Immature natural killer cell (primary cell): ENCODE results near the gene FGFBP3. TPM values are rescaled to one million over a fixed set of nuclear protein-coding genes. Genes with fewer than 3 reads are reported as not detected.
"Not testable (repeated sequence)": the region's sequence is repeated elsewhere in the genome, so short reads cannot be mapped to it uniquely, and the experiment has no call there.

Experiments used
- DNase-seq, 3 donors: peaks; one replicate each; pipeline ENCODE4 v3.0.0; 2022; ENCODE audit warnings: mixed read lengths in 1 of 3
- H3K27ac Mint-ChIP-seq, 6 donors: one replicate each; pipeline ENCODE4 v1.8.0; 2020; ENCODE audit warnings: mixed read lengths in 6 of 6, mild to moderate bottlenecking in 5 of 6, inconsistent platforms in 4 of 6, moderate library complexity in 3 of 6
- H3K27me3 Mint-ChIP-seq, 3 donors: one replicate each; pipeline ENCODE4 v1.8.0; 2020 to 2021; ENCODE audit warnings: low read depth in 3 of 3, mild to moderate bottlenecking in 3 of 3, mixed read lengths in 3 of 3, moderate library complexity in 3 of 3, inconsistent platforms in 1 of 3
- H3K36me3 Mint-ChIP-seq, 3 donors: one replicate each; pipeline ENCODE4 v1.8.0; 2020; ENCODE audit warnings: mixed read lengths in 3 of 3, inconsistent platforms in 2 of 3, mild to moderate bottlenecking in 2 of 3
- H3K4me1 Mint-ChIP-seq, 2 donors: one replicate each; pipeline ENCODE4 v1.8.0; 2020; ENCODE audit warnings: inconsistent platforms in 2 of 2, mild to moderate bottlenecking in 2 of 2, mixed read lengths in 2 of 2, moderate library complexity in 1 of 2
- H3K4me3 Mint-ChIP-seq, 5 donors: one replicate each; pipeline ENCODE4 v1.8.0; 2020; ENCODE audit warnings: mild to moderate bottlenecking in 5 of 5, mixed read lengths in 5 of 5, inconsistent platforms in 3 of 5, moderate library complexity in 3 of 5
- H3K9me3 Mint-ChIP-seq, 6 donors: one replicate each; pipeline ENCODE4 v1.8.0; 2020; ENCODE audit warnings: mild to moderate bottlenecking in 6 of 6, mixed read lengths in 6 of 6, inconsistent platforms in 4 of 6, moderate library complexity in 3 of 6
- polyA plus RNA-seq, 3 donors: library from polyadenylated mRNA; unstranded; fragments of 300-500 nt; fragmentation: Illumina TruSeq; gene quantifications; one replicate each; pipeline ENCODE4 v1.2.3, GENCODE V29; 2021

Gene FGFBP3
- polyA plus RNA-seq, 3 donors from 2014 or later = 0.48 to 3.1 (median 3.1) TPM

DNA sequence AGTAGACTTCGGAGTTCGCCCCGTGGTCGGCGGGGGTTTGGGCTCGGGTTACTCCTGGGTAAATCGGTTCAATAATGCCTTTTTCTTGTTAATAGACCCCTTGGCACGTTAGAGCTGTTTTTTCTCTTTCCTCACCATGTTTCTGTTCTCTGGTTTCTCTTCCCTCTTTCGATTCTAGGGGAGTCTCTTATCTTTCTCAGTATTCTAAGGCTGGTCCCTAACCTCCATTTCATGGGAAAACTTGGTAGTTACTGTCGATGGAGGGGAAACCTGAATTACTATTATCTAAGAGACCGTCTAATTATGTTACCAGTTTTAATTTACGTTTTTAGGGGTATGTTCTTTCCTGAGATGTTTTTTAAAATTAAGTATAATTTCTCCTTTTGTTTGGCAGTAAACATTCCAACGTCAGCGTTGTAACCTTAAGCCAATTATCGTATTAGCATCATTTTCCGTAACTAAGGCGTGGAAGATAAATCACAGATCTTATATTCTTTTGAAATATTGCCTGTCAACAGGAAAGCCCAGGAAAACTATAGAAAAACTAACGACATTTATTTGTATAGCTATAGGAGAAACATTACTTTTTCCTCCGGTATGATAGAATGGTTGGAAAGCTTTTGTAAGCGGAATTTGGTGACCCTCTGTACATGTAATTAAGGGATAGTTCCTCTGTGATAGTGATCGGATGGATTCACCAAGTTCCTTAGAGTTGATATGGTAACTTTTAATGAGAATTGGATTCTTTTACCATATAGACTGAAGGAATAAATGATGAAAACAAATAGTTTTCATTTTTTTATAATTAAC is 15.1 kb upstream of the FGFBP3 start:
- Mint-ChIP-seq H3K4me1 (peaks cover 43 to 63% of the 10 kb centered on the region in 2 donors), H3K27me3 (peaks cover 4 to 10% (median 7%) of the 10 kb centered on the region in 3 donors), H3K4me3 (peak overlapping the region; percentile 92 to 99 (median 94)), H3K36me3 (peaks cover 0 to 8% (median 0%) of the 10 kb centered on the region in 3 donors), H3K9me3 (no peaks in the 10 kb centered on the region), H3K27ac (peak overlapping the region; percentile 97 to 100 (median 99))
- no peak for DNase-seq

DNA sequence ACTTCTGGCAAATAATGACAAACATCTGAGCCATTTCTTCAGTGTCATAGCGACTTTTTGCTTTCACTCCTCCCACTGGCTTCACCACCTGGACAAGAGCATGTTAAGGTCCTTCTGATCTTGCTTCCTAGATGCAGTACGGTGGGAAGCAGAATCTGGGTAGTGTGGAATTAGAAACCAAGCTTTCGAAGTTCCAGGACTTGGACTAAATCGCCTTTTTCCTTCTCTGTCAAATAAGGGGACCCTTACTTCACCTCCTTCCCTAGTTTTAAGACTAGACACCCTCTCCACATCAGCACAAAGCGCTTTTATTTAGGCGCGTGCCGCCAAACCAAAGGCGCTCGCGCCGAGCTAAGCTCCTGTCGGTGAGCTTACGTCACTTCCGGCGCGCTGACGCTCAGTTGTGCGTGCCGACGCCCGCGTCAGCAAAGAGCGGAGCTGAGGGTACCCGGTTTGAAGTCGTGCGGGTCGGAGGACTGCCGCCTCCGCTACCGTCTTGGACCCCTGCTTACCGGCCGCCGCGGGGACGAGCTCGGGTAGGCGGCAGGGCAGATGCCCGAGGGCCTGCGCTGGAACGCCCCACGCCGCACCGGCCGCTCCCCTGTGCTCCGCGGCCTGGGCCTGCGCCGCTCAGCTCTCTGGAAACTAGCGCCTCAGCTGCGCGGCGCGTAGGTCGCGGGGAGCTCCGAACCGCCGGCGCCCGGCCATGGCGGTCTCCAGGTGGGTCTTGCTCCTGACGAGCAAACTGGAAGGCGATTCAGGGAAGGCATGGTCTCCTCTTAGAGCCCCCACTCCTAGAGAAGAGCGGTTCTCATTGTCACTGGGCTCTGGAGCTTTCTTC is 14.3 kb upstream of the FGFBP3 start, which contains the start of gene BTAF1:
TSS of gene BTAF1 (plus strand) at position 400 of the 841 bp plus-strand sequence. CDS start at position 707, 307 bp downstream.
- H3K36me3 Mint-ChIP-seq = peaks cover 3 to 11% (median 4%) of the 10 kb centered on the region in 3 donors
- peak within 1 kb of the TSS; percentile 92 to 99 (median 94) for H3K4me3 Mint-ChIP-seq
- peak; percentile 87 to 90 (median 89) for DNase-seq
- peak within 1 kb of the TSS; percentile 97 to 100 (median 99) for H3K27ac Mint-ChIP-seq
- peaks cover 4 to 13% (median 9%) of the 10 kb centered on the region in 3 donors for H3K27me3 Mint-ChIP-seq
- H3K9me3 Mint-ChIP-seq = peaks cover 2 to 6% (median 3%) of the 10 kb centered on the region in 6 donors
- peaks cover 39 to 56% of the 10 kb centered on the region in 2 donors for H3K4me1 Mint-ChIP-seq

DNA sequence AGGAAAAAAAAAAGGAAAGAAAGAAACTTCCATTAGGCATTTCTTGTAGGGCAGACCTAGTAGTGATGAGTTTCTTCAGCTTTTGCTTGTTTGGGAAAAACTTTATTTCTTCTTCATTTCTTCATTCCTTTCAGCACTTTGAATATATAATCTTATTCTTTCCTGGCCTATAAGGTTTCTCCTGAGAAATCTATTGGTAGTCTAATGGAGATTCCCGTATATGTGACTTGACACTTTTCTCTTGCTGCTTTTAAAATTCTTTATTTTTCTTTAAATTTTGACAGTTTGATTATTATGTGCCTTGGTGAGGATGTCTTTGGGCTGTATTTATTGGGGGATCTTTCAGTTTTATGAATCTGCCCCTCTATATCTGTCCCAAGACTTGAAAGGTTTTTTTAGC is 10.4 kb upstream of the FGFBP3 start:
- Mint-ChIP-seq H3K4me3 (no peak overlapping the region), H3K36me3 (peaks cover 3 to 4% (median 3%) of the 10 kb centered on the region in 3 donors), H3K27me3 (peaks cover 2 to 13% (median 13%) of the 10 kb centered on the region in 3 donors), H3K4me1 (peaks cover 18 to 27% of the 10 kb centered on the region in 2 donors), H3K9me3 (peaks cover 2 to 6% (median 3%) of the 10 kb centered on the region in 6 donors), H3K27ac (no peak overlapping the region)
- no peak for DNase-seq

DNA sequence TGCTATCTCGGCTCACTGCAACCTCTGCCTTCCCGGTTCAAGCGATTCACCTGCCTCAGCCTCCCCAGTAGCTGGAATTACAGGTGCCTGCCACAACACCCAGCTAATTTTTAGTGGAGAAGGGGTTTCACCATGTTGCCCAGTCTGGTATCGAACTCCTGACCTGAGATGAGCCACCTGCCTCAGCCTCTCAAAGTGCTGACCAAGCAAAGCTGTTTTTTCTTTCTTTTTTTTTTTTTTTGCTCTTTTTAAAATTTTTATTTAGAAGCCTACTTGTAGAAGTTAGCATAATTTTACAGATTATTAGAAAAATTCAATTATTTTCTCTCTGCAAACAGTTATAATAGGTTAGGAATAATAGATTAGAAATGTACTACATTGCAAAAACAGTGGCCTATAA is 1.2 kb upstream of the FGFBP3 start:
- peaks cover 21 to 27% of the 10 kb centered on the region in 2 donors for H3K4me1 Mint-ChIP-seq
- DNase-seq = no peak
- peak overlapping the region in 1 of 6 donors; percentile 17 for H3K27ac Mint-ChIP-seq
- no peaks in the 10 kb centered on the region for H3K9me3 Mint-ChIP-seq
- H3K4me3 Mint-ChIP-seq = peak overlapping the region in 1 of 5 donors; percentile 6
- H3K36me3 Mint-ChIP-seq = no peaks in the 10 kb centered on the region
- peaks cover 4 to 13% (median 4%) of the 10 kb centered on the region in 3 donors for H3K27me3 Mint-ChIP-seq

DNA sequence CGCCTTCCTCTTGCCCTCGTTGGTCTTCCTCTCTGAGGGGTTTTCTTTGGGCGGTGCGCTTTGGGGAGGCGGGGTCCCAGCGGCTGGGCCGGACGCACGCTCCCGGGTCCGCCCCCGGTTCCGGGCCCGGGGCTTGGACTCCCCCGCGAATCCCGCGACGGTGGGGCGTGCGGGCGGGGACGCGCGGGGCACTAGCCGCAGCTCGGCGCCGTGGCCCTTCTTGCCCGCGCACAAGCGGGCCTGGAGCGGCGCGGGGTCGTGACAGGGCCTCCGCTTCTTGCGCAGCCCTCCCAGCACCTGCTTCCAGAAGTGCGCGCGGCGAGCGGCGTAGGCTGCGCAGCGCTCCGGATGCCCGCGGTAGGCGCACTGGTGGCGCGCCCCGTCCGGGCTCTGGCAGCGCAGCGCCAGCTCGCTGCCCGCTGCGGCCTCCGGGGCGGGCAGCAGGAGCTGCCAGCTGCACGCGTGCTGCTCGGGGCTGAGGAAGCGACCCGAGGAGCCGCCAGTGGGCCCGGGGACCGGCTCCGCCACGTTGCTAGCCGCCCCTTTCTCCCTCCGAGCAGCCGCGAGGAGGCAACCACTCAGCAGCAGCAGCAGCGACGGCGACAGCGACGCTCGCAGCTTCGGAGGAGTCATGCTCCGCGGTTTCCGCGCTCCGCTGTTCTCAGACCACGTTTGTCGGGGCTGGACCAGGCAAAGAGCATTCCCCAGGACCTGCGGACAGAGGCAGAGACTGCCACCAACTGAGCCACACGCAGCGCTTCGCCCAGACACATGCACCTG is 759 bp downstream of the FGFBP3 start:
- Mint-ChIP-seq H3K9me3 (no peaks in the 10 kb centered on the region), H3K36me3 (no peaks in the 10 kb centered on the region), H3K27ac (peak overlapping the region; percentile 70 to 93 (median 87)), H3K4me1 (peaks cover 21 to 27% of the 10 kb centered on the region in 2 donors), H3K4me3 (peak overlapping the region; percentile 84 to 97 (median 92)), H3K27me3 (peaks cover 1 to 8% (median 4%) of the 10 kb centered on the region in 3 donors)
- DNase-seq = peak; percentile 67 to 76 (median 73)

DNA sequence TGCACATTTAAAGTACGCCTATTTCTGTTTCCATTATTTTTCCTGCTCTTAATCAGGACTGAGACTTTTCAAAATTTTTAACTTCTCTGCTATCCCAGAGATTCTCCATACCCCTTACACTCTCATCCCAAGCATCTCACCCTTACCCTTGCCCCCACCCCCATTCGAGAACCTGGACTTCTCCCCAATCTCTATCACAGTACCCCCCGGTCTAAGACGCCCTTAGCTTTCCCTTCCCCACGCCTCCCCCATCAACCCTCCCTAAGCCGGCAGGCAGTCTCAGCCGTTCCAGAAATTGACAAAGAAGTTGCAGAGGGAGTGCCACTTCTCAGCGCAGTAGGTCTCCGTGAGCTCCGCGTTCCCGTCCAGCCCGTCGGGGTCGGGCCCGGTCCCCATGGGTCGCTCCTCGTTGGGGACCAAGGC is 1.4 kb downstream of the FGFBP3 start:
- Mint-ChIP-seq H3K27ac (peak overlapping the region; percentile 63 to 90 (median 78)), H3K9me3 (no peaks in the 10 kb centered on the region), H3K36me3 (no peaks in the 10 kb centered on the region), H3K27me3 (peaks cover 0 to 3% (median 2%) of the 10 kb centered on the region in 3 donors), H3K4me1 (peaks cover 21 to 27% of the 10 kb centered on the region in 2 donors), H3K4me3 (peak overlapping the region; percentile 83 to 92 (median 88))
- DNase-seq = no peak

DNA sequence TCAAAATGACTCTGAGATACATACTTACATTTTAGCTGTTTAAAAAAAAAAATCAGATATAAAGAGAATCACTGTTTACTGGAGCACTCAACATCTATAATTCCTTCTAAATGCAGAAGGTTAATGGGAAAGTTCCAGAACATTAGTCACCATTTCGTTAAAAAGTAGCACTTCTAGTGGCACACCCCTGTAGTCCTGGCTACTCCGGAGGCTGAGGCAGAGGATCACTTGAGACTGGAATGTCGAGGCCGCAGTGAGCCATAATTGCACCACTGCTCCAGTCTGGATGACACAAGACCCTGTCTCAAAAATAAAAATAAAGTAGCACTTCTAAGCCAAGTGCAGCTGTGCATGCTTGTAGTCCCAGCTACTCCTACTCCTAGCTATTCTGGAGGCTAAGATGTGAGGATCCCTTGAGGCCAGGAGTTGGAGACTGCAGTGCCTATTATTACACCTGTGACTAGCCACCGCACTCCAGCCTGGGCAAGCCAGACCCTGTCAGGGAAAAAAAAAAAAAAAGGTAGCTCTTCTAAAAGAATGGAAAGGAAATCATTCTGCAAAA is 2.2 kb downstream of the FGFBP3 start:
- Mint-ChIP-seq H3K36me3 (no peaks in the 10 kb centered on the region), H3K27me3 (peaks cover 0 to 3% (median 2%) of the 10 kb centered on the region in 3 donors), H3K4me3 (peak overlapping the region; percentile 83 to 92 (median 88)), H3K9me3 (no peaks in the 10 kb centered on the region), H3K27ac (peak overlapping the region; percentile 37 to 90 (median 78)), H3K4me1 (peaks cover 29 to 34% of the 10 kb centered on the region in 2 donors)
- DNase-seq = no peak

DNA sequence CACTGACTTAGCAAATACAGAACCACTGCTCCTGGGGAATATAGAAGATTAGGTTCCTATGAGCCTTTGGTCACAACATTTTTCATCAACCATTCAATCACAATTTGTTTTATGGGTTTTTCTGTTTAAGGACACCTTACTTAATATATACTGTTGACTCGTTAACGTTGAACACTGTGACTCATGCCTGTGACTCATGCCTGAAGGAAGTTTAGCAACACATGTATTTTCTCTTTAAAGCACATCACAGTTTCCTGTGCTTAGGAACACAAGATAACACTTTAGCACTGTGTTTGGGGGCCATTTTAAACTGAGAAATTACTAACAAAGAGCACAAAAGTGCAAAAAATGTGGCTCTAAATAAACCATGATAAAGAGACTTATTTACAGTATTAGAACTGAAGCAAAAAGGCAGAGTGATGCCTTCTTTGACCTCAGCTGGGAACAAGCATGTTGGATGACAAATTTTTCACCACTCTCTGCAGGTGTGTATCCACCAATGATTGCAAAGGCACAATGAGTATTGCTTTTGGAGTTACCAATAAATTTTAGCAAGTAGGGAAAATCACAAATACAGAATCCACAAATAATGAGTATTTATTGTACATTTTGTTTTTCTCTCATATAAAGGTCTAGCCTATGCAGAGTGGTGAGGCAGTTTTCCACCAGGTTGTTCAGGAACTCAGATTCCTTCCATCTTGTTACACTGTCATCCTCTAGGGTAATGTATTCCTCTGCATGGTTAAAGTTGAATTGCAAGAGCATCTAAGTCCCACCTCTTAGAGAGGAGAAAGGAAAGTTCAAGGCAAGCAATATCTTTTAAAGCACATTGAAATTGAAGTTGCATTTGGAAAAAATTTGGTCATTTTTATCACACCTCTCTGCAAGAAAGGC is 7.3 kb downstream of the FGFBP3 start:
- Mint-ChIP-seq H3K27ac (peak overlapping the region; percentile 79 to 93 (median 91)), H3K4me3 (peak overlapping the region; percentile 4 to 66 (median 40)), H3K4me1 (peaks cover 20 to 27% of the 10 kb centered on the region in 2 donors), H3K9me3 (no peaks in the 10 kb centered on the region), H3K27me3 (peaks cover 0 to 3% (median 0%) of the 10 kb centered on the region in 3 donors), H3K36me3 (no peaks in the 10 kb centered on the region)
- peak; percentile 49 to 68 (median 53) for DNase-seq

DNA sequence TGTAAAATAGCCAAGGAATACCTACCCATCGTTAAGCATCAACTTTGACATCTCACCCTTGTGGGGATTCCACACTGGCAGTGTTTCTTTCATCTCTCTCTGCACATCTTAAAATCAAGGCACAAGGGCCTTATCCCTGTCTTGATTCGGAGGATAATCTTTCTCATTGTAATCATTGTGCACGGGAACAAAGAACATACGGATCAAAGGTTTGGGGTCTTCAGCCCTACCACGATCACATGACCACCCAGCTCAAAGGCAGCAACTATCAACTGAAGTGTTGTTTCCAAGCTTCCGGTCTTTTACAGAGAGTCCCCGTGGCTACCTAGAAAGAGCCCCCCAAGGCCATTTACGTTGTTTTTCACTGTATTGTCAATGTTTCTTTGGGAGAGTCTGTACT is 11.9 kb downstream of the FGFBP3 start:
- no peak overlapping the region for H3K27ac Mint-ChIP-seq
- H3K4me1 Mint-ChIP-seq = peaks cover 14 to 16% of the 10 kb centered on the region in 2 donors
- no peaks in the 10 kb centered on the region for H3K36me3 Mint-ChIP-seq
- DNase-seq = no peak
- peaks cover 0 to 3% (median 0%) of the 10 kb centered on the region in 3 donors for H3K27me3 Mint-ChIP-seq
- no peaks in the 10 kb centered on the region for H3K9me3 Mint-ChIP-seq
- H3K4me3 Mint-ChIP-seq = no peak overlapping the region

DNA sequence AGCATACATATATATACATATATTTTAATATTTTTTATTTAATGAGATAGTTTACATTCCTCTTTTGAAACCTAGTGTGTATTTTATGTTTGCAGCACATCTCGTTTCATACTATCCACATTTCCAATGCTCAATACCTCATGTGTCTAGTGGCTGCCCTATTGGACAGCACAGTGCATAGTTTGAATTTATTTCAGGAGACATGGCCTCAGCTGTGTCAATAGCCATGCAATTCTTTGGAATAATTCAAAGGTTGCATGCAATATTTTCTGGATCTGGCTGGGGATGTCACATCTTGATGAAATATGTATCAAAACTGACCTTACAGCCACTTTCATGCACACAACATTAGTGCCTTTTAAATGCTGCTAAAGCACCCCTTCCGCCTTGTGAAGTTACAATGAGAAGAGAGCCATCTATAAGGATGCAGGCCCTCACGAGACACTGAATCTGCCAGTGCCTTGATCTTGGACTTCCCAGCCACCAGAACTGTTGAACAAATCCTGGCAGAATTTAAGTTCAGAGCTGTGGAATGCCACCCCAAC is 13.0 kb downstream of the FGFBP3 start:
- no peak for DNase-seq
- Mint-ChIP-seq H3K36me3 (no peaks in the 10 kb centered on the region), H3K4me3 (no peak overlapping the region), H3K4me1 (peaks cover 2 to 4% of the 10 kb centered on the region in 2 donors), H3K27me3 (peaks cover 0 to 3% (median 0%) of the 10 kb centered on the region in 3 donors), H3K9me3 (peaks cover 0 to 2% (median 0%) of the 10 kb centered on the region in 6 donors), H3K27ac (no peak overlapping the region)

DNA sequence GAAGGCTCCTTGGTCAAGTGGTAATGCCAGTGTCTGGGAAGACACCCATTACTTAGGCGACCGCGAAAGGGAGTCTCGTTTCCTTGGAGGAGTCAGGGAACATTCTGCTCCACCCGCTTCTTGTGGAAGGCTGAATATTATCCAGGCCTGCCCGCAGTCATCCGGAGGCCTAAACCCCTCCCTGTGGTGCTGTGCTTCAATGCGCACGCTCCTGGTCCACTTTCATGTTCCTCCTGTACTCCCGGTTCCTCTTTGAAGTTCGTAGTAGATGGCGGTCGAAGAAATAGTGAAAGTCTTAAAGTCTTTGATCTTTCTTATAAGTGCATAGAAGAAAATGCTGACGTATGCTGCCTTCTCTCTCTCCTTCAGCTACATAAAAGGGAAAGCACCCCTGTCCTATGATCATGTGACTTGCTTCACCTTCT is 15.0 kb downstream of the FGFBP3 start:
- not testable (repeated sequence) for H3K27ac Mint-ChIP-seq, H3K4me3 Mint-ChIP-seq, H3K4me1 Mint-ChIP-seq, DNase-seq, H3K9me3 Mint-ChIP-seq, H3K27me3 Mint-ChIP-seq, H3K36me3 Mint-ChIP-seq

DNA sequence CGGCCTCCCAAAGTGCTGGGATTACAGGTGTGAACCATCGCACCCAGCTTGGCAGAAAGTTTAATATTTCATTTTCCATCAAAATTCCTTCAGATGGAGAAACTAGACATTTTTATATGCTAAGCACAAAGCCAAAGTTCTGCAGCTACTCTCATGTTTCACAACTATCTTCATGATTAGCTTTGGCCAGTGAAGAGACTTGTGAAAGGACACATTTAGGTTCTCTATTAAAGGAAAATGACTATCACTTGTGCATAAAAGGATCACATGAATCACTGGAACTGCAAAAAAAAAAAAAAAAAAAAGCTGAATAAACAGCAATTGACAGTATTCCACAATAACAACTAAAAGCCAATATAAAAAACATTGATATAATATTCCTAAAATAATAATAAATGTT is 16.2 kb downstream of the FGFBP3 start:
- Mint-ChIP-seq H3K9me3 (peaks cover 0 to 2% (median 0%) of the 10 kb centered on the region in 6 donors), H3K27me3 (peaks cover under 1 to 7% (median 3%) of the 10 kb centered on the region in 3 donors), H3K4me3 (no peak overlapping the region), H3K36me3 (no peaks in the 10 kb centered on the region), H3K27ac (no peak overlapping the region), H3K4me1 (peaks cover under 1 to 8% of the 10 kb centered on the region in 2 donors)
- DNase-seq = no peak
